ENCODE results near the gene SIAH2. TPM values are rescaled to one million over a fixed set of nuclear protein-coding genes. Genes with fewer than 3 reads are reported as not detected.
A peak's percentile ranks its signal among the peaks of the same experiment; 100 is the strongest.

Gene SIAH2
- polyA plus RNA-seq, 1 donor from 2014 or later: 23.1 TPM

DNA sequence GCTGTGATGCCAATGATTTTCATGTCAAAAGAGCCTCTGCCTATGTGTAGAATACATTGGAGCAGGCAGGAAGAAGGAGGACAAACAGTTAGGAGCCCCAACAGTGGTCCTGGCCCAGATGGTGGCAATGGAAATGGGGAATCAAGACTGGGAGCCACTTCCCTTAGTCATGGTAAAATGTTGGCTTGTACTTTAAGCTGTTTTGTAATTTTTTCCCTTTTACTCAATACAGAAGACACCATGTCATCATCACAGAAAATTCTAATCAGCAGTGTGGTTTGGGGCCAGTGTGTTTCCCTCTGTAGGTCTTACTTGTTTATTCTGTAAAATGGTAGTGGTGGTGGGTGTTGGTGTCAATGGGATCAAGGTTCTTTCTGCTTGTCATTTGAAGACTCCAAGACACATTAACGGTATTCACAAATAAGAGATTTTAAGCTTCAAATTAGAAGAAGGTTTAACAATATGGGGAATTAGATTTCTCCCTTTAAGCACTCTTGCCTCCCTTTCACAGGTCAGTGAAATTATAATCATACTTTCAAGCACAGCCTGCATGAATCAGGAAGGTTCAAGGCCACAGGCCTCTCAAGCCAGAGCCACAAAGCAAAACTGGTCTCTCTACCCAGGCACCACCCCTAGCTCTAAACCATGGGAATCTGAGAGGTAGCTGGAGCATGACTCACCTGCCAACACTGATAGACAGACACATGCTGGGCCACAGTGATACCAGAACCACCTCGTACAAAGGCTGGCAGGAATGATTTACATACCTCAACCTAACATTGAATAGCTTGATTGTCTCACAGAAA, 24.9 kb downstream of the SIAH2 start:
- Mint-ChIP-seq H3K36me3 (peaks cover 4% of the 10 kb centered on the region), H3K27ac (peak overlapping the region in 1 of 3 donors; percentile 25), H3K27me3 (no peaks in the 10 kb centered on the region), H3K4me3 (peak overlapping the region in 2 of 4 donors; percentile 20 to 25), H3K9me3 (no peaks in the 10 kb centered on the region), H3K4me1 (peaks cover 34 to 44% (median 34%) of the 10 kb centered on the region in 3 donors)

- H3K36me3 Mint-ChIP-seq: peaks cover 4% of the 10 kb centered on the region
- H3K27ac Mint-ChIP-seq: peak overlapping the region in 1 of 3 donors; percentile 25
- H3K27me3 Mint-ChIP-seq: no peaks in the 10 kb centered on the region
- no peaks in the 10 kb centered on the region for H3K9me3 Mint-ChIP-seq
- peaks cover 25 to 37% (median 27%) of the 10 kb centered on the region in 3 donors for H3K4me1 Mint-ChIP-seq
- H3K4me3 Mint-ChIP-seq: peak overlapping the region in 1 of 4 donors; percentile 25
Measured at GRCh38 chr3:150736903-150737832, 25.8 kb downstream of the SIAH2 start.

DNA sequence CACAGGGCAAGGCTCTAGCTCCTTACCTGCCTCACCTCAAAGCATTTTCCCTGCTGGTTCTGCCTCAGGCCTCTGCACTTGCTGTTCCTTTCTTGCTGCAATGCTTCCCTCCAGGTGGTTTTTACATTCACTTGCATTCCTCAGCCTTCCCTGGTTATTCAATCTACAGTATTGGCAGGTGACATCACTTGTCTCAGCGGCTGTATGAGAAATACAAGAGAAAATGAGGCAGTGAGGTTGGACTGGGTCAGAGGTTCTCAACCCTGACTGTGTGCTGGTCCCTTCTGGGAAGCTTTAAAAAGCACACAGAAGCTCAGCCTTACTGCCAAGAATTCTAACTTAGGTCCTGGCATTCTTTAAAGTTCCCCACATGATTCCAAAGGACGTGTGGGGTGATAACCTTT, 26.7 kb downstream of the SIAH2 start:
- Mint-ChIP-seq H3K9me3 (no peaks in the 10 kb centered on the region), H3K4me3 (no peak overlapping the region), H3K4me1 (peaks cover 21 to 38% (median 27%) of the 10 kb centered on the region in 3 donors), H3K36me3 (peaks cover 4% of the 10 kb centered on the region), H3K27me3 (no peaks in the 10 kb centered on the region), H3K27ac (no peak overlapping the region)

DNA sequence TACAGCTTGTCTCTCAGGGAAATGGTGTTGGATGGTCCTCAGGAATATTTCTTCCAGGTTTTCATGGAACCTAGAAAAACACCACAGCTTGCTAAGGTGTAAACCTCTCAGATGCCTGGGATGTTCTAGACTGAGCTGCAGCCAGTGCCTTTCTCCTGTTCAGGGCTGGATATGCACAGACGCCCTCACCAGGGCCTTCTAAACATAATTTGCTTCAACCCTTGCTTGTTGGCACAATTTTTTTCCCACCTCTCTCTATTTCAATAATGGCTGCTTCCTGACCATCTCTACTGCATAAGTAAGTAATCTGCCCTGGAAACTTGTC, 28.2 kb downstream of the SIAH2 start:
- Mint-ChIP-seq H3K27ac (no peak overlapping the region), H3K4me1 (peaks cover 13 to 29% (median 16%) of the 10 kb centered on the region in 3 donors), H3K4me3 (no peak overlapping the region), H3K36me3 (peaks cover 3% of the 10 kb centered on the region), H3K9me3 (no peaks in the 10 kb centered on the region), H3K27me3 (no peaks in the 10 kb centered on the region)

DNA sequence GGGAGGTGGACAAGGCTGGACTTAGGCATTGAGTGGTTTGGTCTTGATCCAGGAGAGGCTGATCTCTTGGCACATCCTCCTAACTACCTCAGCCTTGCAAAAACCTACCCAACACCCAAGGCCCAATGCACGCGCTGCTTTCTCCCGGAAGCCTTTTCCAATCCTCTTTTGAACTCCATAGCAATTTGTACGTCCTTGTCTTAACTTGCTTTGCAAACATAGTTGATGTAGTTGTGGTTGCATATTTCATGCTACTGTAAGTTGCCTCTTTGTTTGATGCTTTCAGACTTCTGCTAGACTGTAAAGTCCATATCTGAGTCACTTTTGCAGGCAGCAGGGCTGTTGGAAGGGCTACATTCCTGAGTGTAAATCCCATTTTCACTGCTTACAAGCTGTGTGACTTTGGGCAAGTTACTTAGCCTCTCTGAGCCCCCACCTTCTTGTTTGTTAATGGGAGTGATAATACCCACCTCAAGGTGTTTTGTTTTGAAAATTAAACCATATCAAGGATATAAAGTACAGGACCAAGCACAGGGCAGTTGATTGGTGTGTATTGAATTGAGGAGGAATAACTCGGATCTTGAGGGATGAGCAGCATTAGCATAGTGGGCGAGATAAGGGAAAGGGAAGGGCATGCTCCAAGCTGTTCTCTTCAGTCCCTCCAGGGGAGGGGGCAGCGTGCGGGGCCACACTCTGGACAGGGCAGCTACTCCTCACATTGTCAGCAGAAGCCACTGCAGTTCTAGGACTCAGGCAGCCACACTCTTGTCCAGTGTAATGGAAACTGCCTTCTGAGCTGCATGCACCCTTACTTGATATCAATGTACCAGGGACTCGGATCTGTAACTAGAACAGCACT, 28.8 kb downstream of the SIAH2 start:
- H3K4me3 Mint-ChIP-seq: no peak overlapping the region
- no peaks in the 10 kb centered on the region for H3K9me3 Mint-ChIP-seq
- no peaks in the 10 kb centered on the region for H3K27me3 Mint-ChIP-seq
- H3K36me3 Mint-ChIP-seq: peaks cover 3% of the 10 kb centered on the region
- no peak overlapping the region for H3K27ac Mint-ChIP-seq
- peaks cover 9 to 23% (median 11%) of the 10 kb centered on the region in 3 donors for H3K4me1 Mint-ChIP-seq

GRCh38 chr3:150733373-150733935, 29.5 kb downstream of the SIAH2 start:
- Mint-ChIP-seq H3K36me3 (peaks cover 3% of the 10 kb centered on the region), H3K9me3 (no peaks in the 10 kb centered on the region), H3K27ac (peak overlapping the region in 1 of 3 donors; percentile 26), H3K4me3 (no peak overlapping the region), H3K27me3 (no peaks in the 10 kb centered on the region), H3K4me1 (peaks cover 2 to 20% (median 7%) of the 10 kb centered on the region in 3 donors)

DNA sequence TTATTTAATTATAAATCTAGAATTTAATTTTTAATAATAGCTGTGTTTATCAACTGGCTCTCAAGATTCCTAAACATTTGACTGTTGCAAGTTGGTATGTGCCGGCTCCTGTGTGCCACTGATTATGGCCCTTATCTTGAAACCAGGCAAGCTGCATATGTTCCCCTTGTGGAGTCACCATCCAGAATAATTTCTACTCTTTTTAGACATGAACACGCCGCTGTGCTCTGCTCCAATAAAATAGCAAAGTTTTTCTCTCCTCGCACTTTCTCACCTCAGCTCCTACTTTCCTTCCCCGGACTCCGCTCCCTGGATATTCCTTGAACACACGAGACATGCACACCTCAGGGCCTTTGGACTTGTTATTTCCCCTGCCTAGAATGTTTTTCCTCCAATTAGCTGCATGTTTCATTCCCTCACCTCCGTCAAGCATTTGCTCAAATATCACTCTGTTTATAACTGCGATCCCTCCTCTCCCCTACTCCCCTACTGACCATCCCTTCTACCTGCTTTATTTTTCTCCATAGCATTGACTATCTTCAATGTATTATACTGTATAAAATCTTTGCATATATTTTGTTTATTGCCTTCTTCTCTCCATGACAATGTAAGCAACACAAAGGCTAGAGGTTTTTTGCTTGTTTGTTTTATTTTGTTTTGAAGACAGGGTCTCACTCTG, 33.1 kb downstream of the SIAH2 start:
- no peak overlapping the region for H3K4me3 Mint-ChIP-seq
- H3K27ac Mint-ChIP-seq: no peak overlapping the region
- no peaks in the 10 kb centered on the region for H3K9me3 Mint-ChIP-seq
- no peaks in the 10 kb centered on the region for H3K27me3 Mint-ChIP-seq
- peaks cover 0 to 6% (median 3%) of the 10 kb centered on the region in 3 donors for H3K4me1 Mint-ChIP-seq
- H3K36me3 Mint-ChIP-seq: peaks cover 1% of the 10 kb centered on the region

DNA sequence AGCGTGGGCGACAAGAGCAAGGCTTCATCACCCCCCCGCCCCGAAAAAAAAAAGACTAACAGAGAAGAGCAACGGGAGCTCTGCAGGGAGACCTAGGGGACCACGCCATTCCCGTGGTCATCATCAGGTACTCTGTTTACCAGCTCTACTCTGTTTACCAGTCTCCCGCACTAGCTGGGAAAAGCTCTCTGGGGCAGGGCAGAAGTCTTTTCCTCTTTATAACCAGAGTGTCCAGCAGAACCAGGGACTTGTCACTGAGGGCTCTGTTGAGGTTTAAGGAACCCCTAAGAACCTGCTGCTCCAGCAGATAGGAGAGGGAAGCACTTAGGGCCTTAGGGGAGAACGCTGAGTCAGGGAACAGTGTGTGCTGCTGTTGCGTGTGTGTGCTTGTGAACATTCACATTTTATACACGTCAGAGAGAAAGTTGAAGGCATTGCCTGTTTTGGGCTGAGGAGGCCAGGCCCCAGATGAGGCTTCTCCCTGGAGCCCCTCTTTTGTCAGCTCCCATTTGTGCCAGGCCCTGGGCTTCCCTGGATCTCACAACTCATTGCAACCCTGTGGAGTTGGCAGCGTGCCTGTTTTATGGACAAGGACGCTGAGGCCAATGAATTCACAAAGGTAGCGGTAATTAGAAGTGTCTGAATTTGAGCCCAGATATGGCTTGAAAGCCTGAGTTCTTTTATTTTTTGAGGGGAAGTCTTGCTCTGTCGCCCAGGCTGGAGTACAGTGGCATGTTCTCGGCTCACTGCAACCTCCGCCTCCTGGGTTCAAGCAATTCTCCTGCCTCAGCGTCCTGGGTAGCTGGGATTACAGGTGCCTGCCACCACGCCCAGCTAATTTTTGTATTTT, 35.1 kb downstream of the SIAH2 start:
- H3K4me1 Mint-ChIP-seq: peaks cover 0 to 6% (median 3%) of the 10 kb centered on the region in 3 donors
- no peaks in the 10 kb centered on the region for H3K27me3 Mint-ChIP-seq
- H3K4me3 Mint-ChIP-seq: no peak overlapping the region
- H3K9me3 Mint-ChIP-seq: no peaks in the 10 kb centered on the region
- H3K36me3 Mint-ChIP-seq: peaks cover 1% of the 10 kb centered on the region
- H3K27ac Mint-ChIP-seq: no peak overlapping the region

DNA sequence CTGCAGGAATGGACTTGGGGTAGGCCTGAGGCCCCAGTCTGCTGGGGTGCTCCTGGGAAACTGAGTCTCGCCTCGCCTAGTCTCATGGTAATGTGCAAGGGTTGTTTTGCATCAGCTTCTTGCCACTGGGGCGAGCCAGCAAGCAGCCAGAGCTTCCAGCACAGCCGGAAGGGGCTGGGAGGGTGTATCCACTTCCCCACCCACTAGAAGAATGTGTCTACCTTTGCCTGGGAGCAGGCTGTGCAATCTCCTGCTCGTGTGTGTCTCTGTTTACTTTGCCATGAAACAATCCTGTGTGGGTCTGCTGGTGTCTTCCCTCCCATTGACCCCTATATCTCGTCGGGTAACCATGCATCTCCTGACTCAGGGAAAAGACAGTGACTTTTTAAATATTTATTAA, 37.4 kb downstream of the SIAH2 start:
- Mint-ChIP-seq H3K4me1 (peaks cover 0 to 6% (median 0%) of the 10 kb centered on the region in 3 donors), H3K4me3 (no peak overlapping the region), H3K36me3 (no peaks in the 10 kb centered on the region), H3K27me3 (no peaks in the 10 kb centered on the region), H3K9me3 (no peaks in the 10 kb centered on the region), H3K27ac (no peak overlapping the region)

DNA sequence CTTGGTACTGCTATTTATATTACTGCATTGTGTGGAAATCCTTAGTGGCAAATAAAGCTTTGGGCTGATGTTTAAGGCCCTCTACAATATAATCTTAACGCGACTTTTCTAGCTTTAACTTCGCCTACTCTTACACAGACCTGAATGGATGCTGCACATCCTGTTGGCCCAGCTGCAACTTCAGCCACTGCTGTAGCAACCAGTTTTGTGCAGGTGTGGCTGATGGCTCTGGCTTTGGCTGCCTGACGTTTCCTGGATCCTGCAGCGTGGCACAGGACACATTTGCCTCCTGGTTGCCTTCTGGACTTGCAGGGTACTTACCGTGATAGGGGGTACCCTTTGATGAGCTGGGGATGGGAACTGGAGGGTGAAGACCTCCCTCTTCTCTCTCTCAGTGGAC, 39.0 kb downstream of the SIAH2 start:
- Mint-ChIP-seq H3K27ac (no peak overlapping the region), H3K27me3 (no peaks in the 10 kb centered on the region), H3K9me3 (no peaks in the 10 kb centered on the region), H3K36me3 (peaks cover 3% of the 10 kb centered on the region), H3K4me3 (no peak overlapping the region), H3K4me1 (peaks cover 0 to 6% (median 0%) of the 10 kb centered on the region in 3 donors)

DNA sequence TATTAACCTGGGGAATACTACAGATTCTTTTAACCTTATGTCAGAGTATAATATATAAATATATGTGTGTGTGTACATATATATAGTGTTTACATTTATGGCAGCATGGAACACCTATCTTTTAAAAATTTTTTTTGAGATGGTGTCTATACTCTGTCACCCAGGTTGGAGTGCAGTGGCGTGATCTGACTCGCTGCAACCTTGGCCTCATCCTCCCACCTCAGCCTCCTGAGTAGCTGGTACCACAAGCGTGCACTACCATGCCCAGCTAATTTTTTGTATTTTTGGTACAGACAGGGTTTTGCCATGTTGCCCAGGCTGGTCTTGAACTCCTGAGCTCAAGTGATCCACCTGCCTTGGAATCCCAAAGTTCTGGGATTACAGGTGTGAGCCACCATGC, 40.7 kb downstream of the SIAH2 start:
- no peak overlapping the region for H3K27ac Mint-ChIP-seq
- H3K27me3 Mint-ChIP-seq: no peaks in the 10 kb centered on the region
- peaks cover 0 to 5% (median 0%) of the 10 kb centered on the region in 3 donors for H3K4me1 Mint-ChIP-seq
- H3K9me3 Mint-ChIP-seq: no peaks in the 10 kb centered on the region
- H3K36me3 Mint-ChIP-seq: peaks cover 3% of the 10 kb centered on the region
- no peak overlapping the region for H3K4me3 Mint-ChIP-seq

- no peaks in the 10 kb centered on the region for H3K9me3 Mint-ChIP-seq
- no peak overlapping the region for H3K4me3 Mint-ChIP-seq
- H3K4me1 Mint-ChIP-seq: peaks cover 0 to 5% (median 0%) of the 10 kb centered on the region in 3 donors
- no peaks in the 10 kb centered on the region for H3K27me3 Mint-ChIP-seq
- H3K36me3 Mint-ChIP-seq: peaks cover 3% of the 10 kb centered on the region
- no peak overlapping the region for H3K27ac Mint-ChIP-seq
Measured at GRCh38 chr3:150721285-150722130, 41.5 kb downstream of the SIAH2 start.
